ENCODE measurements around the gene GNA12.

DNA sequence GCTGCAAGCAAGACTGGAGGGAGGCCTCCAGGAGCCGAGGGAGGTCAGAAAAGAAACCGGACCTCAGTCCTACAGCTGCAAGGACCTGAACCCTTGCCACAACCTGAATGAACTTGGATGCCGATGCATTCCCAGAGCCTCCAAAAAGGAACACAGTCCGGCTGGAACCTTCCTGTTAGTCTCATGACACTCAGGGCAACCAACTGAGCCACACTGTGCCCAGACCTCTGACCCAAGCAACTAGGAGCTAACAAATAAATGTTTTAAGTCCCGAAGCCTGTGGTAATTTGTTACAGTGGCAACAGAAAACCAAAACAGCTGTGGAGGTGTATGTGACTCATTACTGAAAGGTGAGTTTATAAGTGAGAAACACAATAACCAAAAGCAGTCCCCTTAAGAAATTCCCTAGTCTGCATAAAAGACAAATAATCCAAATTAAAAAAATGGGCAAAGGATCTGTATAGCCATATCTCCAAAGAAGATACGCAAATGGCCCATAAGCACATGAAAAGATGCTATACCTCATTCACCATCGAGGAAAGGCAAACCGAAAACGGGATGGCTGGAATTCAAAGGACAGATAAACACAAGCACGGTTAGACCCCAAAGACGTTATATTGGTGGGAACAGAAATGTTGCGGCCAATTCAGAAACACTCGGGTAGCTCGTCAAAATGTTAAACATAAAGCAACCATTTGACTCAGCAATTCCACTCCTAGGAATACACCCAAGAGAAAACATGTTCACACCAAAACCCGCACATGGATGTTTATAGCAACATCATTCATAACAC, 24.8 kb downstream of the GNA12 start:
- TF ChIP-seq SREBF2 (CRISPR knock-in tag; IDR thresholded peaks at IDR 0.05) (no peak), ATF7 (IDR thresholded peaks at IDR 0.05) (no peak), PHF20 (IDR thresholded peaks at IDR 0.05; ENCODE audit: partially characterized antibody) (no peak), BRCA1 (IDR thresholded peaks at IDR 0.05) (no peak), BRCA1 (CRISPR knock-in tag; IDR thresholded peaks at IDR 0.05) (no peak), XRCC4 (IDR thresholded peaks at IDR 0.05; ENCODE audit: extremely low read depth, insufficient read depth, insufficient read length) (no peak), EZH2 (IDR thresholded peaks at IDR 0.05; ENCODE audit: borderline replicate concordance, low read depth, low read length) (no peak)
- TF ChIP-seq, protein P1, sequence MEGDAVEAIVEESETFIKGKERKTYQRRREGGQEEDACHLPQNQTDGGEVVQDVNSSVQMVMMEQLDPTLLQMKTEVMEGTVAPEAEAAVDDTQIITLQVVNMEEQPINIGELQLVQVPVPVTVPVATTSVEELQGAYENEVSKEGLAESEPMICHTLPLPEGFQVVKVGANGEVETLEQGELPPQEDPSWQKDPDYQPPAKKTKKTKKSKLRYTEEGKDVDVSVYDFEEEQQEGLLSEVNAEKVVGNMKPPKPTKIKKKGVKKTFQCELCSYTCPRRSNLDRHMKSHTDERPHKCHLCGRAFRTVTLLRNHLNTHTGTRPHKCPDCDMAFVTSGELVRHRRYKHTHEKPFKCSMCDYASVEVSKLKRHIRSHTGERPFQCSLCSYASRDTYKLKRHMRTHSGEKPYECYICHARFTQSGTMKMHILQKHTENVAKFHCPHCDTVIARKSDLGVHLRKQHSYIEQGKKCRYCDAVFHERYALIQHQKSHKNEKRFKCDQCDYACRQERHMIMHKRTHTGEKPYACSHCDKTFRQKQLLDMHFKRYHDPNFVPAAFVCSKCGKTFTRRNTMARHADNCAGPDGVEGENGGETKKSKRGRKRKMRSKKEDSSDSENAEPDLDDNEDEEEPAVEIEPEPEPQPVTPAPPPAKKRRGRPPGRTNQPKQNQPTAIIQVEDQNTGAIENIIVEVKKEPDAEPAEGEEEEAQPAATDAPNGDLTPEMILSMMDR (IDR thresholded peaks at IDR 0.05 in 2 of 3, conservative IDR thresholded peaks at IDR 0.05 in 1 of 3; ENCODE audit: insufficient read depth in 2 of 3, low read depth in 1 of 3, low read length in 3 of 3): no peak

Measured in K562 (cell line).